Lower leg skin (tissue), 3 donors: ENCODE results near the gene PODN.

Experiments
- POLR2A ChIP-seq, 2 donors: fragments of 450-650 bp; IDR thresholded peaks; one replicate each; pipeline ENCODE4 v1.6.1; 2016 to 2017; ENCODE audit warnings: antibody characterized with exemption in 2 of 2, mild to moderate bottlenecking in 1 of 2, moderate library complexity in 1 of 2
- TF ChIP-seq, protein P1 (sequence below), 3 donors: fragments of 450-650 bp; IDR thresholded peaks; one replicate each; pipeline ENCODE4 v1.5.1; 2016; ENCODE audit warnings: antibody characterized with exemption in 3 of 3, mild to moderate bottlenecking in 3 of 3, moderate library complexity in 2 of 3

DNA sequence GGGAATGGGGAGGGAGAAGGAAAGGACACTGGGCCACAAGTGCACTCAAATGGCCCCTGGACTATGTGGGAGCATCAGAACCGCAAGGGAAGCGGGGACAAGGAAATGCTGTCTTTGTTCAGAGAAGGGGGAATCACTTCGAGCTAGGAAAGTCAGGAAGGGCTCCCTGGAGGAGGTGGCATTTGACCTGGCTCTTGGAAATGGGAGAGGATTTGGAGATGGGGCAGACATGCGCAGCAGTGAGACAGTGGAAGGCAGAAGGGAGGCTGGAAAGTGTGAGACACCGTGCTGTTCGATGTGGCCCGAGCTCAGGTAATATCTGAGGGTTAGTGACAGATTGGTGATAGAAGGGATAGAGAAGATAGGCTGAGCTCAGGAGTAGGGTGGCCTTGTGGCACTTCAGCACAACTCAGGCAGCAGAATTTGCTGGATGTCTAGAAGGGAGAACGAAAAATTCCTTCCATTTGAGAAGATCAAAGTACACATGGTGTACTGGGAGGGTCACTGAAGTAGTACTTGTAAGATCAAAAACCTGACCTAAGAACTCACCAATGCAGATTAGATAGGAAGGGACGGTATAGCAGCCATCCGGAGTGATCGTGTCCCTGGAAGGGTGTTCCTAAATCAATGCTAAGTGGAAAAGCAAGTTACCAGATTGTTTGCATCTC lies 55.1 kb downstream of the PODN start:
- no peak for TF ChIP-seq POLR2A (IDR thresholded peaks at IDR 0.05)
- TF ChIP-seq, protein P1, sequence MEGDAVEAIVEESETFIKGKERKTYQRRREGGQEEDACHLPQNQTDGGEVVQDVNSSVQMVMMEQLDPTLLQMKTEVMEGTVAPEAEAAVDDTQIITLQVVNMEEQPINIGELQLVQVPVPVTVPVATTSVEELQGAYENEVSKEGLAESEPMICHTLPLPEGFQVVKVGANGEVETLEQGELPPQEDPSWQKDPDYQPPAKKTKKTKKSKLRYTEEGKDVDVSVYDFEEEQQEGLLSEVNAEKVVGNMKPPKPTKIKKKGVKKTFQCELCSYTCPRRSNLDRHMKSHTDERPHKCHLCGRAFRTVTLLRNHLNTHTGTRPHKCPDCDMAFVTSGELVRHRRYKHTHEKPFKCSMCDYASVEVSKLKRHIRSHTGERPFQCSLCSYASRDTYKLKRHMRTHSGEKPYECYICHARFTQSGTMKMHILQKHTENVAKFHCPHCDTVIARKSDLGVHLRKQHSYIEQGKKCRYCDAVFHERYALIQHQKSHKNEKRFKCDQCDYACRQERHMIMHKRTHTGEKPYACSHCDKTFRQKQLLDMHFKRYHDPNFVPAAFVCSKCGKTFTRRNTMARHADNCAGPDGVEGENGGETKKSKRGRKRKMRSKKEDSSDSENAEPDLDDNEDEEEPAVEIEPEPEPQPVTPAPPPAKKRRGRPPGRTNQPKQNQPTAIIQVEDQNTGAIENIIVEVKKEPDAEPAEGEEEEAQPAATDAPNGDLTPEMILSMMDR (IDR thresholded peaks at IDR 0.05) = no peak
